ENCODE results near the gene CUL4A.

DNA sequence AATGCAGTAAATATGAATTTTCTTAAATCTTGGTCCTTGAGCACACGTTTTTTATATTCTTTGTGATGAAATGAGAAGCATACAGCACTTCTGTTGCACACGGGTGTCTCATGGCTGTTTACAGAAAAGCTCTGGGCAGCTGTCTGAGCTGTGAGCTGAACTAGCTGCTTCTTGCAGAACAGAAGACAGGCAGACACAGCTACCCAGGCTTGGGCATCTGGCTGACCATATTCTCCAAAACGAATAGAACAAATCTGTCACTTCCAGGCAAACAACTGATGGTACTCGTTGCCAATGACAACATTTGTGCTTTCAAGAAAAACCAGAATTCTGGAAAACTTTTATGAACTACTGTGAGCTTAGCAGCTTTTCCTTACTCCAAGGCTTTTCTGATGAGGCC lies 17.1 kb upstream of the CUL4A start:
- TF ChIP-seq, protein P1, sequence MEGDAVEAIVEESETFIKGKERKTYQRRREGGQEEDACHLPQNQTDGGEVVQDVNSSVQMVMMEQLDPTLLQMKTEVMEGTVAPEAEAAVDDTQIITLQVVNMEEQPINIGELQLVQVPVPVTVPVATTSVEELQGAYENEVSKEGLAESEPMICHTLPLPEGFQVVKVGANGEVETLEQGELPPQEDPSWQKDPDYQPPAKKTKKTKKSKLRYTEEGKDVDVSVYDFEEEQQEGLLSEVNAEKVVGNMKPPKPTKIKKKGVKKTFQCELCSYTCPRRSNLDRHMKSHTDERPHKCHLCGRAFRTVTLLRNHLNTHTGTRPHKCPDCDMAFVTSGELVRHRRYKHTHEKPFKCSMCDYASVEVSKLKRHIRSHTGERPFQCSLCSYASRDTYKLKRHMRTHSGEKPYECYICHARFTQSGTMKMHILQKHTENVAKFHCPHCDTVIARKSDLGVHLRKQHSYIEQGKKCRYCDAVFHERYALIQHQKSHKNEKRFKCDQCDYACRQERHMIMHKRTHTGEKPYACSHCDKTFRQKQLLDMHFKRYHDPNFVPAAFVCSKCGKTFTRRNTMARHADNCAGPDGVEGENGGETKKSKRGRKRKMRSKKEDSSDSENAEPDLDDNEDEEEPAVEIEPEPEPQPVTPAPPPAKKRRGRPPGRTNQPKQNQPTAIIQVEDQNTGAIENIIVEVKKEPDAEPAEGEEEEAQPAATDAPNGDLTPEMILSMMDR (IDR thresholded peaks at IDR 0.05; ENCODE audit: poor library complexity, severe bottlenecking) = no peak
- no peak for TF ChIP-seq SMC3 (conservative IDR thresholded peaks at IDR 0.05; ENCODE audit: poor library complexity)
- TF ChIP-seq EZH2 (IDR thresholded peaks at IDR 0.05; ENCODE audit: borderline replicate concordance, insufficient read depth, low read length, poor library complexity, severe bottlenecking) = no peak
- TF ChIP-seq POLR2AphosphoS5 (IDR thresholded peaks at IDR 0.05) = no peak
- no peak for TF ChIP-seq EP300 (conservative IDR thresholded peaks at IDR 0.05; ENCODE audit: poor library complexity, severe bottlenecking)
- TF ChIP-seq TAF1 (IDR thresholded peaks at IDR 0.05; ENCODE audit: low read depth) = no peak
